AG09309 (cell line): ENCODE measurements around the gene PIP4P1.
"Not testable (repeated sequence)": the region's sequence is repeated elsewhere in the genome, so short reads cannot be mapped to it uniquely, and the experiment has no call there.

Experiments
- DNase-seq: peaks from one replicate; pipeline ENCODE4 v3.0.0-alpha.2; 2010; ENCODE audit warnings: low read depth
- H3K4me3 ChIP-seq: 2 replicates; pipeline ENCODE4 v1.5.1; 2011; ENCODE audit warnings: mild to moderate bottlenecking, low read depth, low read length, moderate library complexity; ENCODE audit not compliant: control insufficient read depth
- CTCF ChIP-seq: IDR thresholded peaks from 2 replicates; pipeline ENCODE4 v1.5.1; 2011; ENCODE audit warnings: mild to moderate bottlenecking, low read depth, low read length, inconsistent platforms; ENCODE audit not compliant: insufficient read depth, control insufficient read depth; ENCODE audit errors: missing control alignments

Gene PIP4P1

GRCh38 chr14:20454516-20455354 lies 6.5 kb downstream of the PIP4P1 start, which contains the start of the genes APEX1 and OSGEP:
Gene APEX1, plus strand, starts transcription at chr14:20455226. Its CDS starts 420 bp downstream, at chr14:20455646.
Gene OSGEP, minus strand, starts transcription at chr14:20454812. Its CDS starts 129 bp downstream, at chr14:20454683.
- no peak for TF ChIP-seq CTCF
- peak; percentile 95 for DNase-seq
- H3K4me3 ChIP-seq, result peak within 1 kb of the TSS; percentile 88

- not testable (repeated sequence) for H3K4me3 ChIP-seq, DNase-seq
Measured at GRCh38 chr14:20452831-20453230, 8.4 kb downstream of the PIP4P1 start.

- H3K4me3 ChIP-seq, result no peak overlapping the region
- no peak for DNase-seq
- no peak for TF ChIP-seq CTCF
Measured at GRCh38 chr14:20446889-20447288, 14.3 kb downstream of the PIP4P1 start.

GRCh38 chr14:20443650-20444049 lies 17.6 kb downstream of the PIP4P1 start:
- DNase-seq, H3K4me3 ChIP-seq: not testable (repeated sequence)

GRCh38 chr14:20441461-20441860 lies 19.8 kb downstream of the PIP4P1 start:
- H3K4me3 ChIP-seq, result no peak overlapping the region
- no peak for TF ChIP-seq CTCF
- DNase-seq, result no peak

GRCh38 chr14:20440882-20441281 lies 20.4 kb downstream of the PIP4P1 start:
- H3K4me3 ChIP-seq, result no peak overlapping the region
- DNase-seq, result no peak
- no peak for TF ChIP-seq CTCF

GRCh38 chr14:20440465-20440864 lies 20.8 kb downstream of the PIP4P1 start:
- DNase-seq, result no peak
- no peak for TF ChIP-seq CTCF
- no peak overlapping the region for H3K4me3 ChIP-seq
